ENCODE results near the gene IL1RAPL2.
"Not testable (repeated sequence)": the region's sequence is repeated elsewhere in the genome, so short reads cannot be mapped to it uniquely, and the experiment has no call there.

IL1RAPL2 gene

GRCh38 chrX:105038672-105039328 is 472.8 kb downstream of the IL1RAPL2 start:
- DNase-seq = no peak

GRCh38 chrX:105050921-105051320 is 484.9 kb downstream of the IL1RAPL2 start:
- DNase-seq = no peak

- no peak for DNase-seq
These were observed 485.4 kb downstream of the IL1RAPL2 start for GRCh38 chrX:105051364-105051763.

- no peak for DNase-seq
These were observed 486.9 kb downstream of the IL1RAPL2 start for GRCh38 chrX:105052926-105053325.

- no peak for DNase-seq
These were observed 497.7 kb downstream of the IL1RAPL2 start for GRCh38 chrX:105063743-105064142.

GRCh38 chrX:105098201-105098600 is 532.2 kb downstream of the IL1RAPL2 start:
- DNase-seq = no peak

GRCh38 chrX:105098812-105099211 is 532.8 kb downstream of the IL1RAPL2 start:
- DNase-seq = no peak

GRCh38 chrX:105101378-105101777 is 535.4 kb downstream of the IL1RAPL2 start:
- no peak for DNase-seq

- DNase-seq = no peak
These were observed 543.9 kb downstream of the IL1RAPL2 start for GRCh38 chrX:105109936-105110335.

GRCh38 chrX:105114554-105115130 is 548.6 kb downstream of the IL1RAPL2 start:
- no peak for DNase-seq

GRCh38 chrX:105115596-105116320 is 549.8 kb downstream of the IL1RAPL2 start:
- not testable (repeated sequence) for DNase-seq

GRCh38 chrX:105116486-105116885 is 550.5 kb downstream of the IL1RAPL2 start:
- no peak for DNase-seq

GRCh38 chrX:105117621-105118020 is 551.6 kb downstream of the IL1RAPL2 start:
- DNase-seq = no peak

- DNase-seq = no peak
These were observed 554.5 kb downstream of the IL1RAPL2 start for GRCh38 chrX:105120463-105120862.

GRCh38 chrX:105121186-105121585 is 555.2 kb downstream of the IL1RAPL2 start:
- DNase-seq = no peak

GRCh38 chrX:105126201-105126600 is 560.2 kb downstream of the IL1RAPL2 start:
- no peak for DNase-seq

- DNase-seq = no peak
These were observed 568.3 kb downstream of the IL1RAPL2 start for GRCh38 chrX:105134273-105134672.

- DNase-seq = no peak
These were observed 570.8 kb downstream of the IL1RAPL2 start for GRCh38 chrX:105136786-105137185.

- no peak for DNase-seq
These were observed 584.0 kb downstream of the IL1RAPL2 start for GRCh38 chrX:105150036-105150435.

- no peak for DNase-seq
These were observed 584.6 kb downstream of the IL1RAPL2 start for GRCh38 chrX:105150557-105150956.

- no peak for DNase-seq
These were observed 601.2 kb downstream of the IL1RAPL2 start for GRCh38 chrX:105167233-105167632.

- DNase-seq = no peak
These were observed 602.6 kb downstream of the IL1RAPL2 start for GRCh38 chrX:105168577-105168976.

- DNase-seq = no peak
These were observed 607.1 kb downstream of the IL1RAPL2 start for GRCh38 chrX:105173071-105173470.

GRCh38 chrX:105179644-105180043 is 613.6 kb downstream of the IL1RAPL2 start:
- no peak for DNase-seq
